HG02798 (cell line): ENCODE measurements around the gene C6.
"Not testable (repeated sequence)": the region's sequence is repeated elsewhere in the genome, so short reads cannot be mapped to it uniquely, and the experiment has no call there.

Source experiments
- ATAC-seq: cut with Tn5 transposase; IDR thresholded peaks from one replicate; pipeline ENCODE4 v1.9.1; 2021; ENCODE audit warnings: mild to moderate bottlenecking; ENCODE audit not compliant: unreplicated experiment, poor library complexity

The C6 gene

DNA sequence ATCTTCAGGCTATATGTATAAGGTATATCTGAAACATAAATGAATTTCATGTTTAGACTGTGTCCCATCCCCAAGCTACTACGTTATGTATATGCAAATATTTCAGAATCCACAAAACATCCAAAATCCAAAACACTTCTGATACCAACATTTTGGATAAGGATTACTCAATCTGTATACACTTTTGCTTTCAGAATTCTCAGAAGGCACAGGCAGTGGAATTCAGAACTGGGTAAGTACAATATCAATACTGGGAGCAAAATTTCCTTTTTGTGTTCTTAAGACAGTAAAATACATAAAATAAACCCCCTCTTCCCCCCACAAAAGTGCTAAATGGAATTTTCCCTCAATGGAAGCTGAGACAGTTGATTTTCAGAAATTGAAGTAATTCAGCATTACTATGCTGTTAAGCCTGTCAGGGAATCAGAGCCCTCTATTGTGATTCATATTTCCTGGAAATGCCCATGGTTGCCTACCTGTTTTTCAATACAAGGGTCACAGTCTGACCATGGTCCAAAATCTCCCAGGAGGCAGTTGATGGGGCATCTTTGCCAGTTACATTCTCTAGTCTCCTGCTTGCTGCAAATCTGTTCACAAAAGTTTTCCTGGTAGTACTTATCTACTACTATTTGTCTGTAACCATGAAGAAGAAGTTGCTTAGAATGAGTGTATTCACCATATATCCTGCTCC, 12.1 kb downstream of the C6 start:
- no peak for ATAC-seq

GRCh38 chr5:41200506-41200905, 12.8 kb downstream of the C6 start:
- no peak for ATAC-seq

GRCh38 chr5:41199660-41200059, 13.7 kb downstream of the C6 start:
- no peak for ATAC-seq

DNA sequence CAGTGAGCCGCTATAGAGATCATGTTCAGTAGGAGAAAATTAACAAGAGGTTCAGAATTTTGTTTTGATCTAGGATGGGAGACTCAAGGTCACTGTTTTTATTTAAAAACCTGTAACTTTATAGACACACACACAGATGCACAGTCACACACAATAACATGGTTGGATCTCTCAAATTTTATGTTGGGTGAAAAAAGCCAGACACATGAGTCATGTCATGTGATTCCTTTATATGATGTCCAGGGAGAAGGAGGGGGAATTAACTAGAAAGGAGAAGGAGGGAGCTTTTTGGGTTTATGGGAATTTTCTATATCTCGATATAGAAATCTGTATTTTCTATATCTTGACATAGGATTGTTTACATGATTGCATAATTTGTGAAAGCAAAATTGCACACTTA, 17.1 kb downstream of the C6 start:
- no peak for ATAC-seq

DNA sequence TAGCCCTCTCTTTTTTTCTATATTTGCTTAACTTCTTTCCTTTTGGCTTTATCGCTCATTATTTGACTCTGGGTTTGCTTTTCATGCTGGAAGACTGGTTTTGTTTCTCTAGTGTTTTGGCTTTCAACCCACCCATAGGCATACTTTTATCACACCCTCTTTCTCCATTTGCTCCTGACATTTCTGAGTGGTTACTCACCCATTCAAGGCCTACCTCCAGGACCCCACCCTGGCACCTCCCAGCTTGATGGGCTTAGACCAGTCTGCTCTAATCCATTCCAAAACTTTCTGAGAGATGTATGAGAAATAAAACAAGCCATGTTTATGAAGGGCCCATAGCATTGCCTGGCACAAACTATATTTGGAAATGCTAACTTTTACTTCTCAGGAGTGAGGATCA, 18.1 kb downstream of the C6 start:
- ATAC-seq, result no peak

GRCh38 chr5:41194339-41194738, 19.0 kb downstream of the C6 start:
- no peak for ATAC-seq

GRCh38 chr5:41193456-41194205, 19.7 kb downstream of the C6 start:
- ATAC-seq, result no peak

- no peak for ATAC-seq
Measured at GRCh38 chr5:41191249-41191648, 22.1 kb downstream of the C6 start.

- ATAC-seq, result no peak
Measured at GRCh38 chr5:41186143-41186542, 27.2 kb downstream of the C6 start.

- ATAC-seq, result not testable (repeated sequence)
Measured at GRCh38 chr5:41183331-41183730, 30.0 kb downstream of the C6 start.

DNA sequence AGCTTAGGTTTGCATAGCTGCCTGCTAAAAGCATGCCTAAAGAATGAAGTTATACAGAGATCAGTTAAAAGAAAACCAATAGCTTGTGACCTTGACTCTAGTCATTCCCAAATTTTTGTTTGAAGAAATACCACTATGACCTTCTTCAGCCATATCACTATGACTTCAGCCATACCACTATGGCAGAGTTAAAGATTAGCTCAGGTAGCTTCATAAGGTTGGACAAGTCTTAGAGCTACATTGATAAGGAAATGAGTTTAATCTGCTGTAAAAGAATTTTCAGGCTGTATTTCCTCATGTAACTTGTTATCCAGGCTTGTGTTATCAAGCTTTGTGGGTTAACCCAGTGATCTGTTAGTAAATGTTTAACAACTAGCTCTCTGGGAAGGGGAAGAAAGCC, 30.7 kb downstream of the C6 start:
- ATAC-seq, result no peak

DNA sequence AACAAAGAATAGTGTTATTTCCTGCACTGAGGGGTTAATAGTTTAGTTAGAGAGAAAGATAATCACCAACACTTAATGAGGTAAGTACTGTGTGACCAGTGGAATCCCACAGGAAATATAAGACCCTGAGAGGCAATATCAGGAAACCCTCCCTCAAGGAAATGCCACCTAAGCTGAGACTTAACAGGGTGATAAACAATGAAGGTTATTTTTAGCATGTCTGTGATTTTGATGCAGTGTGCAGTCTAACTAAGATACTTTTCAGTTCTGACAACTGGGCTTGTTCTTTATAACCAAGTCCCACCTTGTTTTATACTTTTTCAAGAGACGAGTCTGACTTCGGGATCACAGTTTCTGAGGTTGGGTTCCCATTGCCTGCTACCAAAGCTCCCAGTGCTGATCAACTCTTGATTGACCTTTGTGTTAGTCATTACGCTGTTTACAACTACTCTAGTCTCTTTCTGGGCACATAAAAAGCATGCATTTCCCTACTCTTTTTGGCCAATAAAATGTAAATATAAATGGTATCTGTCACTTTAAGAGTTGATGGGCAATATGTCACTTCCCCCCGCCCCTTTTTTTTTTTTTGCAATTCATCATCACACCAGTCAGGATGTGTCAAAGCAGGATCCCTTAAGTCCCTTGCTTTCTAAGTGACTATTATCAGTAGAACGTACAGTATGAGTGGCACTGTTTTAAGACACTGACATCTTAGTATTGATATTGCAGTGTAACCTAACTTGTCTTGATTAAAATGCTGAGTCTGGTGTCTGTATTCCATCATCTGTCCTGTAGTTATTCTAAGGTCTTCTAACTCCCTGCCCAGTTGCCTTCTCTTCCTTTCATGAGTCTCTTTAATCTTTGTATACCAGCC, 31.4 kb downstream of the C6 start:
- no peak for ATAC-seq

GRCh38 chr5:41176952-41177351, 36.4 kb downstream of the C6 start:
- ATAC-seq, result no peak

GRCh38 chr5:41172012-41172411, 41.3 kb downstream of the C6 start:
- no peak for ATAC-seq

DNA sequence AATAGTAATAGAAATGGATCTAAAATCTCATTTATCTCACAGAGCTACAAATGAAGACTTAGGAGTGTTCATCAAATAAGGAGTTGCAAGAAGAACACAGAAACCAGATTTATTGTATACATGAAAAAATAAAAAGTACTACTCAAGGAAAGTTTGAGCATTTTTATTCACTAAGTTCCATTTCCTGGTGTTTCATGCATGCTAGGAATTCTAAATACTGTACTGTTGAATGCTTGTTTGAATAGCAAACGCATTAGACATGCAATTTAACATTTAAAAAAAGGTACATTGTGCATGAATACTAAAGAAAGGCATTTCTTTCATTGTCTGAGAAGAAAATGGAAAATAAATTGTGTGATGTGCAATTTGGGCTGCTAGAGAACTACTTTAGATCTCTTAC, 52.1 kb downstream of the C6 start:
- ATAC-seq, result no peak

DNA sequence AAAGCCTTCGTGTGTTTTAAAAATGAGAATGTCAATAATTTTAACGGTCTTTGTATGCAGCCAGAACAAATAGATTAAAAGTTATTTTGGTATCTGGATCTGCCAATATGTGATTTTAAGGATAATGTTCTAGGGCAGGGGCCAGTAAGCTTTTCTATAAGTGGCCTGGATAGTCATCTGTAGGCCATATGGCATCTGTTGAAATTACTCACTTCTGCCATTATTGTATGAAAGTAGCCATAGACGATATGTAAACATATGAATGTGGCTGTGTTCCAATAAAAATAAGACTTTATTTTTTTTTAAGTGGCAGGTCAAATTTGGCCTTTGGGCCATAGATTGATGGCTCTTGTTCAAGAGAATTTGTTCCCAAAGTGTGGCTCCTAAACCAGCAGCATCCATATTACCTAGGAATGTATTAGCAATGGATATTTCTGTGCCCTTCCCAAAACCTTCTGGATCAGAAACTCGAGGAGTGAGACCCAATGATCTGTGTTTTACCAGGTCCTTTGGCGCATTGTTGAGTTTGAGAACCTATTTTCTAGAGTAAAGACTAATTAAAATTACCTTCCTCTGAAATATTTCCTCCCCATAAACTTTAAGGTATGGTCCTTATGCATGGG, 55.9 kb downstream of the C6 start:
- no peak for ATAC-seq

DNA sequence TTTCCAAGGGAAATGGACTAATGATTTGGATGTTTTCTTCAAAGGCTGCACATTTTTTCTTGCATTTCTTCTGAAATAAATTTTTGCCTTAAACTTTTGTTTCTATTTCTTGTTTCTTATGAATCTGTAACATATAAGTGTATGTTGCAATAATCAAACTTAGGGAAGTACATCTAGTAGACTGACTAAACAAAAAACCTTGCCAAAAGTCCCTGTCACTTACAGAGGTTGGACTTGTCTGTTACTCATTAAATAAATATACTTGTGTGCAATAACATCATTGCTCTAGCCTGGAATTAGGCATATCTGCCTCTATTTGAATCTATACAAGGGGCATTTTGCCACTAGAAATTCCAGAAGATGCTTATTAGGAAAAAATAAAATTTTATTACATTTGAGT, 56.6 kb downstream of the C6 start:
- no peak for ATAC-seq

- ATAC-seq, result no peak
Measured at GRCh38 chr5:41154491-41154890, 58.8 kb downstream of the C6 start.

DNA sequence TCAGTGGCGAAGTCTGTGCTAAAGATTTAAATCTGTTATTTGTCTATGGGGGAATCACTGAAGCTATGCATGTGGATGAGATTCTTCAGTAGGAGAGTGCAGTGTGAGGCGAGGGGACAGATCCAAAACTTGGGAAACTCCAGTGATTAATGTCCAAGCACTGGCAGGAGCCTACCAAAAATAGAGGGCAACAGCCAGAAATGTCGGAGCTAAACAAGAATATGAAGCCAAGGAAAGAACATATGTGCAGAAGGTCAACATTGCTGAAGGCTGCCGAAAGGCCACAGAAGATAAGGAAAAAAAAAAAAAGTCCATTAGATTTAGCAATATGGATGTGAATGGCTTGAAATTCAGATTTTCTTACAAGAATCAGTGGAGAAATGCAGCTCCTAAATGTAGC, 61.8 kb downstream of the C6 start:
- ATAC-seq, result no peak

DNA sequence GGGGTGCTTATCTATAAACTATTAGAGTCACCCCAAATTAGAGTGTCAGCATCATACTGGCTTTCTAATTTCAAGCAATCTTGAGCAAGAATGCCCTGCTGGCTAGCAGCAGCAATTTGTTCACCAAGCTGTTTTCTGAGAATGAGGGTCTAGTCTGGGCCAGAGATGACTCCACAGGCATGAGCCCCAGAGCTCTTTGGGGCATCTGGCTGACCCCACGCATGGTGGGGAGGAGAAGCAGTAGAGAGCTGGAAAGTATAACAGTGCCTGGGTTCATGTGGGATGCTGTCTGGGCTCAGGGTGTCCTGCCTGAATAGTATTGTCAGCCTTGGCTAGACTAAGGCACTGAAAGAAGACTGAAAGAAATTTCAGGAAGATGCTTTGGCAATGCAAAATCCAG, 64.9 kb downstream of the C6 start:
- no peak for ATAC-seq

DNA sequence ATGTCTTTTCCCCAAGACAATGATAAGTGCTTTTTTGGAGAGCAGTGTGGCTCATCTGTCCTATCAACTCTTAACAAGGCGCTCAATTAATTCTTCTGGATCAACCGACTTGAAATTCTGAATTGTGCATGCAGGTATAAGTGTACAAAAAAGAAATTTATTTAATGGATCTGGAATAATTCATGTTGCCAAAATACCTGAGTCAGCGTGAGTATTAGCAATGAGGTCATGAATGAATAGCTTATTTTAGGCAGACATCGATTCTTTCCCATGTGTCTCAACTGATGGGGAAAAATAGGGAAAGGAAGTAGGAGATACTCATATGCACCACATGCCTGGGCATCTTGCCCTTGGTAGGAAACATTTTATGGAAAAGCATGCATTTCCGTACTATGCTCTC, 68.0 kb downstream of the C6 start:
- ATAC-seq, result no peak
